HL-60 (cell line): ENCODE measurements around the gene ZMYND8.

Source experiments
- DNase-seq, 2 experiments: peaks; one replicate each; pipeline ENCODE4 v3.0.0-alpha.2; 2010 to 2020; ENCODE audit warnings: low read depth in 1 of 2, low spot score in 1 of 2
- H3K27ac ChIP-seq: fragments of 250-450 bp; sonication (Bioruptor Pico); replicated peaks from 2 replicates; pipeline ENCODE4 v1.5.1; 2020; ENCODE audit warnings: mild to moderate bottlenecking, moderate library complexity
- H3K27me3 ChIP-seq: fragments of 250-450 bp; sonication (Bioruptor Pico); 2 replicates; pipeline ENCODE4 v1.5.1; 2021; ENCODE audit warnings: mild to moderate bottlenecking, moderate library complexity; ENCODE audit not compliant: insufficient read depth, poor library complexity, severe bottlenecking
- H3K4me3 ChIP-seq: replicated peaks from 2 replicates; pipeline ENCODE4 v1.5.1; 2011; ENCODE audit warnings: mild to moderate bottlenecking, control low read depth, low read length; ENCODE audit not compliant: insufficient read depth
- CTCF ChIP-seq: IDR thresholded peaks from one replicate; pipeline ENCODE4 v1.5.1; 2011; ENCODE audit warnings: low read length, control low read depth, inconsistent platforms; ENCODE audit not compliant: insufficient read depth
- GABPA ChIP-seq: IDR thresholded peaks from 2 replicates; pipeline ENCODE4 v1.6.1; 2012; ENCODE audit warnings: low read depth
- POLR2AphosphoS5 ChIP-seq: IDR thresholded peaks from 2 replicates; pipeline ENCODE4 v1.6.1; 2012; ENCODE audit warnings: low read depth
- REST ChIP-seq: IDR thresholded peaks from 2 replicates; pipeline ENCODE4 v1.6.1; 2012; ENCODE audit warnings: low read depth; ENCODE audit not compliant: insufficient replicate concordance
- SPI1 ChIP-seq: IDR thresholded peaks from 2 replicates; pipeline ENCODE4 v1.6.1; 2012; ENCODE audit warnings: low read depth, mild to moderate bottlenecking, borderline replicate concordance

ZMYND8 gene

DNA sequence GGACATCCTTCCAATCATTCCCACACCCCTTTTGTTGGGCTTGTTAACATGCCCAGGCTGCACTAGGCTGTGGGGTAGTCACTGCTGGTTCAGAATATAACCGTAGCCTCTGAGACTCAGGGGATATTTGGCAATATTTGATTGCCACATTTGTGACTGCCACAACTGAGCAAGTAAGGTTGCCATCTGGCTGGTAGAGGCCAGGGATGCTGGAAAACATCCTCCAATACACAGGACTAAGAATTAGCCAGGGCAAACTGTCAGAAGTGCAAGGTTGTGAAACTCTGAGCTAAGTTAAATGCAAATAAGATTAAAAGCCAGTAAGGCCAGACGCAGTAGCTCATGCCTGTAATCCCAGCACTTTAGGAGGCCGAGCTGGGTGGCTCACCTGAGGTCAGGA lies 112.0 kb downstream of the ZMYND8 start:
- peak; percentile 23 to 80 for DNase-seq
- peak overlapping the region; percentile 39 for H3K27ac ChIP-seq
- TF ChIP-seq SPI1 (no peak), REST (no peak), GABPA (no peak), CTCF (no peak), POLR2AphosphoS5 (no peak)
- no peak overlapping the region for H3K4me3 ChIP-seq
- H3K27me3 ChIP-seq, result no peaks in the 10 kb centered on the region

GRCh38 chr20:47243532-47244305 lies 112.8 kb downstream of the ZMYND8 start:
- TF ChIP-seq CTCF (no peak), POLR2AphosphoS5 (no peak), GABPA (no peak), REST (no peak), SPI1 (no peak)

GRCh38 chr20:47243003-47243402 lies 113.5 kb downstream of the ZMYND8 start:
- TF ChIP-seq CTCF (no peak), SPI1 (no peak), POLR2AphosphoS5 (no peak), REST (no peak), GABPA (no peak)
- H3K27ac ChIP-seq, result no peak overlapping the region
- H3K27me3 ChIP-seq, result no peaks in the 10 kb centered on the region
- DNase-seq, result no peak
- no peak overlapping the region for H3K4me3 ChIP-seq

More at GRCh38 chr20:47243532-47244305, 112.8 kb downstream of the ZMYND8 start:
- Histone ChIP-seq H3K27me3 (no peaks in the 10 kb centered on the region), H3K4me3 (no peak overlapping the region), H3K27ac (peak overlapping the region; percentile 39)
- no peak for DNase-seq
